DMS53 treated with DMSO at 0.1 percent for 48 hours (cell line): ENCODE measurements around the gene ZNF813.
A peak's percentile ranks its signal among the peaks of the same experiment; 100 is the strongest.
"Not testable (repeated sequence)": the region's sequence is repeated elsewhere in the genome, so short reads cannot be mapped to it uniquely, and the experiment has no call there.

ENCODE experiments used
- DNase-seq: peaks from one replicate; lab custom pipeline; 2025; ENCODE audit not compliant: unreplicated experiment; lab: John Stamatoyannopoulos, UW

Gene ZNF813

DNA sequence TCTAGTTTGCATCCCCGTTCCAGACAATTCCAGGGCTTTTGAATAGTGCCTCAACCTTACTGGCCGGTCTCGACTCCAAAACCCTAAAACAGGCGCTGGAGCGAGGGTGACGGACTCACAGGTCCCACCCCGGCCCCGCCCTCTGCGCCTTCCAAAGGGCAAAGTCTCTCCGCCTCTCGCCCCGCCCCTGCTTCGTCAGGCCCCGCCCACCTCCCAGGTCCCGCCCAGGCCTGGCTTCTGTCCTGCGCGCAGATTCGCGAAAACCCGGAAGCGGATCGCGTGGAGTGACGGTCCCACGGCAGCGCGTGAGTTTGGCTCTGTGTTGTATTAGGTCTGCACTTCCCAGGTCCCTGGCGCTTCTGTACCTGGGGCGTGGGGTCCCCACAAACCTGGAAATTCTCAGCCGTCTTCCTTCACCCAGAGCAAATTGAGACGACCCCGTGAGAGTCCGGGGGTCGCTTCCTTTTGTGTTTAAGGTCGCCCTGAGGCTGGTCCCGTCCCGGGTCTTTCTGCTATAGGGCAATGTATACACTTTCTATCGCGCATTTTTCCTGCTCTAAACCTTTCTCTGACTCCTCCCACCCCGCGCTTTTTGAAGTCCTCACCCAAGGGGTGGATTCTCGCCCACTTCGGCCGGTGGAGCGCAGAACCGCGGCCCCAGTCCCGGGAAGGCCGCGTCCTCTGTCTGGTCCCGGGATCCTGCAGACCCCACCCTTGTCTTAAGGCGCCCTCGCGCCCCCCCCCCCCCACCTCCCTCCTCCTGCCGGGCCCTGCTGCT, at the start of gene ZNF813:
ZNF813 (plus strand) TSS at position 249 of the 778 bp plus-strand sequence. CDS start 16,090 bp downstream, outside the sequence.
- DNase-seq = peak; percentile 40

- peak; percentile 69 for DNase-seq
Measured at GRCh38 chr19:53420520-53421315, 46.8 kb upstream of the ZNF813 start.

GRCh38 chr19:53422551-53422950, 45.0 kb upstream of the ZNF813 start:
- DNase-seq = no peak

DNA sequence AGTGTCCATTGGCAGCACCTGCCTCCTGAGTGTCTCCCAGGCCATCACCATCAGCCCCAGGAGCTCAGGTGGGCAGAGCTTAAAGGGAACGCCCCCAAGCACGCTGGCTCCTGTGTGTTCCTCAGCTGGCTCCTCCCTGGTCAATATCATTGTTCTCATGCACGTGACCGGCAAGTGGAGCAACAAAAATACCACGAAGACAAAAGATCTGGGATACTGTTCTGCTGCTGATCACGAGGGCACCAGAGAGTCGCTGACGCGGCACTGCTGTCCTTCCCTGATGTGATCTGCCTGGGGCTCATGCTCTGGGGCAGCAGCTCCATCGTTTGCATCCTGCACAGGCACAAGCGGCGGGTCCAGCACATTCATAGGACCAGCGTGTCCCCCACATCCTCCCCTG, 44.5 kb upstream of the ZNF813 start:
- peak; percentile 19 for DNase-seq

- not testable (repeated sequence) for DNase-seq
Measured at GRCh38 chr19:53423680-53424079, 43.9 kb upstream of the ZNF813 start.

- DNase-seq = peak; percentile 63
Measured at GRCh38 chr19:53424968-53425597, 42.5 kb upstream of the ZNF813 start.

GRCh38 chr19:53431399-53432087, 36.0 kb upstream of the ZNF813 start, which contains the start of gene ZNF761:
TSS of gene ZNF761 (plus strand) at chr19:53431984. CDS start at chr19:53447269, 15,285 bp downstream.
- DNase-seq = peak; percentile 94

GRCh38 chr19:53432088-53432661, 35.4 kb upstream of the ZNF813 start:
- no peak for DNase-seq

GRCh38 chr19:53443809-53444208, 23.7 kb upstream of the ZNF813 start:
- DNase-seq = not testable (repeated sequence)

DNA sequence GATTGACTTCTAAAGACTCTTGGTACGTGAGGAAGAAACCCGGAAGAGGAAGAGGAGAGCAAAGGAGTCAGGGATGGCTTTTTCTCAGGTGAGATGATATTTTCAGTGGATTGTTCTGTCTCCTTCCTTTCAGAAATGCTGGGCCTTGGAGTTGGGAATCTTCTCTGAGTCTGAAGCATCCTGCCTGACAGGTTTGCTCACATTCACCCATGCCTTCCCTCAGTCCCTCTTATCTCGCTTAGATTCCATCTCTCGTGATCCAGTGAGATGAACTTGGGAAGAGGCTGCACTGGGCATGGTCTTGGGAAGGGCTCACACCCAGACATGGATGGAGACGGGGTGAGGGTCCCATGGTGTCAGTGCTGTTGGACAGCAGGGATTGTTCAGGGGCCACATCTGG, 20.3 kb upstream of the ZNF813 start:
- DNase-seq = not testable (repeated sequence)

DNA sequence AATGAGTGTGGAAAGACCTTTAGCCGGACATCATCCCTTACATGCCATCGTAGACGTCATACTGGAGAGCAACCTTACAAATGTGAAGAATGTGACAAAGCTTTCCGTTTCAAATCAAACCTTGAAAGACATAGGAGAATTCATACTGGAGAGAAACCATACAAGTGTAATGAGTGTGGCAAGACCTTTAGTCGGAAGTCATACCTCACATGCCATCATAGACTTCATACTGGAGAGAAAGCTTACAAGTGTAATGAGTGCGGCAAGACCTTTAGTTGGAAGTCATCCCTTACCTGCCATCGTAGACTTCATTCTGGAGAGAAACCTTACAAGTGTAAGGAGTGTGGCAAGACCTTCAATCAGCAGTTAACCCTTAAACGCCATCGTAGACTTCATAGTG, 11.7 kb upstream of the ZNF813 start:
- DNase-seq = no peak

GRCh38 chr19:53460131-53460721, 7.3 kb upstream of the ZNF813 start:
- not testable (repeated sequence) for DNase-seq

DNA sequence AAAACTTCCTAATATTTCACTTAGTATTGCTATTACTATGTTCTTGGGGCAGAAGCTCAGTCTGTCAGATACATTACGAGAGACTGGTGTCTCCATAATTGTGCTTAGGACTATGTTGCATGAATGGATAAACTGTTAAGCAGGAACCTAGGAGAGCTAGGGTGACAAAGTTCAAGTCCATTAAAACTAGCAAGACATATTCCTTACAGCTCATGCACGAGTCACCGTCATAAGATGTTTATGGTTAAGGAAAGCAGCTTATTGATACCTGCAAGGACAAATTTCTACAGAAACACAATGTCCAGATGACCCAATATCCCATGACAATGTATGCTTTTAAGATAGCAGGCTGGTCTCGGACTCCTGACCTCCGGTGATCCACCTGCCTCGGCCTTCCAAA, 5.7 kb upstream of the ZNF813 start:
- no peak for DNase-seq

DNA sequence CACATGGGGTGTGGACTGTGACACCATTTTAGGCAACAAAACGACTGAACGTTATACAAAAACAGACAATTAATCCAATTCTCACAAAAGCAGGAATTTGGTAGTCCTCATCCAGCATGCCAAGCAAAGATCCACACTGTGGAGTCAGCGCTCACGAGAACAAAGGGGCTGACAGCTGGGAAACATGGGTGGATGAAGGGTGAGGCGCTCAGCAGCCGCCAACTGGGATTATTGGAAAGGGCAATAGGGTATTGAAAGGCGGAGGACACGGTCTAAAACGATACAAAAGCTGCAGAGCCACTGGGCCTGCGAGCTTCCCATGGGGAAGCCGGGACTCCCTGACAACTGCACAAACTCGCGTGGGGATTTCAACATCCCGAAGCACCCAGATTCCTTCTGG, 4.7 kb upstream of the ZNF813 start:
- DNase-seq = no peak

DNA sequence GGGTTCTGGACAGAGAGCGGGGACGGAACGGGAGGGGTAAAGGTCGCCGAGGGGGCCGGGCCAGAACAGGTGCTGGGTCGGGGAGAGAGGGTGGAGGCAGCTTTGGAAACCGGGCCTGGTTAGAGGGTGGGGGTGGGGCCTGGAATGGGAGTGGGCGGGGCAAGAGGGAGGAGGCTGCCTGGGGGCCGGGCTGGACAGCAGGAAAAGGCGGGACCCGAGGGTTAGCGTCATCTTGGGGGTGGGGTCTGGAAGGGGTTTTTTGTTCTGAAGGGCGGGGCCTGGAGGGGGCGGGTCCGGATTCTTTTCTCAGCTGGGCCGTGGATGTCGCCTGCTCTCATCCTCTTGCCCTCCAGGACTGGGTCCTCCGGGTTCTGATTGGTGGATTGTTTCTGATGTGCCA, 4.3 kb upstream of the ZNF813 start:
- no peak for DNase-seq

DNA sequence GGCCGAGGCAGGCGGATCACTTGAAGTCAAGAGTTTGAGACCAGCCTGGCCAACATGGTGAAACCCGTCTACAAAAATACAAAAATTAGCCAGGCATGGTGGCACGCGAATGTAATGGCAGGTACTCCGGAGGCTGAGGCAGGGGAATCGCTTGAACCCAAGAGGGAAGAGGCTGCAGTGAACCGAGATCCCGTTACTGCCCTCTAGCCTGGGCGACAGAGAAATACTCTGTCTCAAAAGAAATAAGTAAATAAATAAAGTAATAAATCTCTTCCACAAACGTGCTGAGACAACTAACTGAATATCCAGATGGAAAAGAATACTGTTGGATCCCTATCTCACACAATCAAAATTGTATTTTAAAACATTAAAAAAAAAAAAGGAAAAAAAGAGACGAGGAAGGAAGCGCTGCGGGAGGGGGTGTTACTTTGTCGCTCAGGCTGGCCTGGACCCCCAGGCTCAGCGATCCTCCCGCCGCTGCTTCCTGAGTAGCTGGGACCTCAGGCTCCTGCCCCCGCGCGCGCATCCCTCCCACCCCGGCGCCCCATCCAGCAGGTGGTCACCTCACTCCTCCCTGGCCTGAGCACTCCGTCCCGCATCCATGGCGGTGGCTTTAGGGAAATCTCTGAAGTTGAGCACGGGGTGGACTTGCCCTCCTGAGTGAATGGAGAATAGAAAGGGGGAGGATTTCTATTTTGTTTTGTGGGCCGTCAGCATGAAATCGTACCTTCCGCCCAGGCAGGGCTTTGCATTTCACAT, 628 bp upstream of the ZNF813 start:
- no peak for DNase-seq

GRCh38 chr19:53468628-53469027, 1.1 kb downstream of the ZNF813 start:
- not testable (repeated sequence) for DNase-seq

GRCh38 chr19:53471916-53472315, 4.4 kb downstream of the ZNF813 start:
- no peak for DNase-seq

DNA sequence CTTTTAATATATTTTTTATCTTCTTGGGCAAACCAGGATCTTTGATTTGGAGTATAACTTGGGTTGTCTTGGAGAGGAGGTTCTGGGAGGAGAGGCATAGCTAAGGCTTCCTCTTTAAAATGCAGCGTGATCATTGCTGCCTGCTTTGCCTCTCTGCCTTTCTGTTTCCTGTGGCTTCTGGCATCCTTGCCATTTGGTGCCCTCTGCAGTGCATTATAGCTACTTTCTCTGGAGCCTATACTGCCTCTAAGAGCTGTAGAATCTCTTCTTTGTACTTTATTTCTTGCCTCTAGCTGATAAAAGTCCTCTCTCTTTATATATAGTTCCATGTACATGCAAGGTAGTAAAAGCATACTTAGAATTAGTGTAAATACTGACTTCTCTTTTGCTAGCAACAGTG, 7.3 kb downstream of the ZNF813 start:
- DNase-seq = not testable (repeated sequence)
